ENCODE data around the gene ZNF429.

Gene ZNF429

DNA sequence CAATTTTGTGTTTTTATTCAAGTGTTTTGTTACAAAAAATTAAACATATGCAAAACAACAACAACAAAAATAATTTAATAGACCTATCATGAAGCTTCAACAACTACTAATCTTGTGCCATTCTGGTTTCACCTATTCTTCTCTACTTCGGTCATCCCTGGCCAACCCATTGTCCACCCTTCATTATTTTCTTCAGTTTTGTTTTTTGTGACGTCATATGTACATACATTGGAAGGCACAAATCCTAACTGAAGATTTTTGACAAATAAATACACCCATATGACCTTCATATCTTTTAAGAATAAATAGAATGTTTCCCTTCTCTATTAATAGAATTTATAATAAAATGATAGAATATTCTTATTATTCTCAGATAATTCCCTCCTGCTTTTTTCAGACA is 69.2 kb downstream of the ZNF429 start:
- Histone ChIP-seq H3K27me3 (ENCODE audit: insufficient read depth, low read depth) (no peaks in the 10 kb centered on the region), H4K20me1 (ENCODE audit: insufficient read depth) (no peaks in the 10 kb centered on the region), H3K9ac (no peak overlapping the region), H3K27ac (no peak overlapping the region), H3K79me2 (ENCODE audit: insufficient read depth, low read depth) (no peaks in the 10 kb centered on the region), H3K36me3 (ENCODE audit: insufficient read depth) (no peaks in the 10 kb centered on the region), H3K4me1 (ENCODE audit: low read depth, poor library complexity, severe bottlenecking) (no peaks in the 10 kb centered on the region), H2AFZ (ENCODE audit: low read depth) (no peak overlapping the region), H3K4me2 (no peak overlapping the region), H3K4me3 (IDR thresholded peaks at IDR 0.05; ENCODE audit: insufficient read depth, low read depth, low read length) (no peak overlapping the region)
- TF ChIP-seq, protein P1, sequence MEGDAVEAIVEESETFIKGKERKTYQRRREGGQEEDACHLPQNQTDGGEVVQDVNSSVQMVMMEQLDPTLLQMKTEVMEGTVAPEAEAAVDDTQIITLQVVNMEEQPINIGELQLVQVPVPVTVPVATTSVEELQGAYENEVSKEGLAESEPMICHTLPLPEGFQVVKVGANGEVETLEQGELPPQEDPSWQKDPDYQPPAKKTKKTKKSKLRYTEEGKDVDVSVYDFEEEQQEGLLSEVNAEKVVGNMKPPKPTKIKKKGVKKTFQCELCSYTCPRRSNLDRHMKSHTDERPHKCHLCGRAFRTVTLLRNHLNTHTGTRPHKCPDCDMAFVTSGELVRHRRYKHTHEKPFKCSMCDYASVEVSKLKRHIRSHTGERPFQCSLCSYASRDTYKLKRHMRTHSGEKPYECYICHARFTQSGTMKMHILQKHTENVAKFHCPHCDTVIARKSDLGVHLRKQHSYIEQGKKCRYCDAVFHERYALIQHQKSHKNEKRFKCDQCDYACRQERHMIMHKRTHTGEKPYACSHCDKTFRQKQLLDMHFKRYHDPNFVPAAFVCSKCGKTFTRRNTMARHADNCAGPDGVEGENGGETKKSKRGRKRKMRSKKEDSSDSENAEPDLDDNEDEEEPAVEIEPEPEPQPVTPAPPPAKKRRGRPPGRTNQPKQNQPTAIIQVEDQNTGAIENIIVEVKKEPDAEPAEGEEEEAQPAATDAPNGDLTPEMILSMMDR (conservative IDR thresholded peaks at IDR 0.05; ENCODE audit: low read depth, low read length): no peak

DNA sequence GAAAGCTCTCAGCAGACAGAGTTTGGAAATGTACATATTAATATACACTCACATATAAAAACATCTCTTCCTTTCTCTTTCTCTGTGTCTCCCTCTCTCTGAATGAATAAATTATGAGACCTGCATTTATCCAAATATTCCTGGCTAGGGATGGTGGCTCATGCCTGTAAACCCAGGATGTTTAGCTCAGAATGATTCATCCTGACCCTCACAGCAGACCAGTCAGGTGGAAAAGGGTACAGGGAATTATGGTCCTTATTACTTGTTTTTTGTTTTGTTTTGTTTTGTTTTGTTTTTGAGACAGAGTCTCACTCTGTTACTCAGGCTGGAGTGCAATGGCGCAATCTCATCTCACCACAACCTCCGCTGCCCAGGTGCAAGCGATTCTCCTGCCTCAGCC is 71.1 kb downstream of the ZNF429 start:
- no peaks in the 10 kb centered on the region for H3K4me1 ChIP-seq (ENCODE audit: low read depth, poor library complexity, severe bottlenecking)
- H2AFZ ChIP-seq (ENCODE audit: low read depth): no peak overlapping the region
- no peaks in the 10 kb centered on the region for H4K20me1 ChIP-seq (ENCODE audit: insufficient read depth)
- TF ChIP-seq, protein P1 (conservative IDR thresholded peaks at IDR 0.05; ENCODE audit: low read depth, low read length): no peak
- H3K36me3 ChIP-seq (ENCODE audit: insufficient read depth): no peaks in the 10 kb centered on the region
- no peak overlapping the region for H3K4me2 ChIP-seq
- no peak overlapping the region for H3K9ac ChIP-seq
- no peak overlapping the region for H3K4me3 ChIP-seq (IDR thresholded peaks at IDR 0.05; ENCODE audit: insufficient read depth, low read depth, low read length)
- no peaks in the 10 kb centered on the region for H3K79me2 ChIP-seq (ENCODE audit: insufficient read depth, low read depth)
- no peaks in the 10 kb centered on the region for H3K27me3 ChIP-seq (ENCODE audit: insufficient read depth, low read depth)
- H3K27ac ChIP-seq: no peak overlapping the region

DNA sequence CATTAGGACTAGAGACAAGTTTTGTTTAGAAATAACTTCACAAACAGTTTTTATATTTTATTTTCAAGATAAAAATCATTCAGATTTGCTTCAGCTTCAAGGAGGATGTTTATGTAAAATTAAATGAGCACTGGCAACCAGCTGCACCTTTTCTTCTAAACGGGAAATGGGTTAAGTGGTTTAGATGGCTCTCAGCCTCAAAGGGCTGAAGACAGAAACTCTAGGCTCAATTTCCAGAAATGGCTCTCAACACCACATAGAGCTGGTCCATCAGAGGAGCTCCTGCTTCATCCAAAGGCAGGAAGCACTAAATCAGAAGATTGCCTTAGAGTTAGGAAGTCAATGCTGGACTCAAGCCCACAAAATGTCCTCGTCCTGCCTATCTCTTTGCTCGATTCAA is 74.7 kb downstream of the ZNF429 start:
- Histone ChIP-seq H3K9ac (no peak overlapping the region), H3K79me2 (ENCODE audit: insufficient read depth, low read depth) (no peaks in the 10 kb centered on the region), H3K27me3 (ENCODE audit: insufficient read depth, low read depth) (no peaks in the 10 kb centered on the region), H3K36me3 (ENCODE audit: insufficient read depth) (no peaks in the 10 kb centered on the region), H3K4me3 (IDR thresholded peaks at IDR 0.05; ENCODE audit: insufficient read depth, low read depth, low read length) (no peak overlapping the region), H2AFZ (ENCODE audit: low read depth) (no peak overlapping the region), H3K4me1 (ENCODE audit: low read depth, poor library complexity, severe bottlenecking) (no peaks in the 10 kb centered on the region), H4K20me1 (ENCODE audit: insufficient read depth) (no peaks in the 10 kb centered on the region), H3K27ac (no peak overlapping the region), H3K4me2 (no peak overlapping the region)
- TF ChIP-seq, protein P1 (conservative IDR thresholded peaks at IDR 0.05; ENCODE audit: low read depth, low read length): no peak

DNA sequence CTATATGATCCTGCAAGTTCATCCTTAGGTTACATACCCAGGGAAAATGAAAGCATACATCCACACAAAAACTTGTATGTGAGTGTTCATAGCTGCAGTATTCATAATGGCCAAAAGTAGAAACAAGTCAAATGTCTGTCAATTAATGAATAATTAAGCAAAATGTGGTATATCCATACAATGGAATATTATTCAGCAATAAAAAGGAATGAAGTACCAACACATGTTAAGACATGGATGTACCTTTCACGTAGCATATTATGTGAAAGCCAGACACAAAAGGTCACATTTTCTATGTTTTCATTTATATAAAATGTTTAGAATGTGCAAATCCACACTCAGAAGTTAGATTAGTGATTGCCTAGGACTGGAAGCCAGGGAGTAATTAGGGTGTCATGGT is 75.4 kb downstream of the ZNF429 start:
- H3K4me3 ChIP-seq (IDR thresholded peaks at IDR 0.05; ENCODE audit: insufficient read depth, low read depth, low read length): no peak overlapping the region
- H2AFZ ChIP-seq (ENCODE audit: low read depth): no peak overlapping the region
- no peak overlapping the region for H3K27ac ChIP-seq
- H3K4me2 ChIP-seq: no peak overlapping the region
- TF ChIP-seq, protein P1 (conservative IDR thresholded peaks at IDR 0.05; ENCODE audit: low read depth, low read length): no peak
- no peaks in the 10 kb centered on the region for H3K36me3 ChIP-seq (ENCODE audit: insufficient read depth)
- H3K79me2 ChIP-seq (ENCODE audit: insufficient read depth, low read depth): no peaks in the 10 kb centered on the region
- no peaks in the 10 kb centered on the region for H3K4me1 ChIP-seq (ENCODE audit: low read depth, poor library complexity, severe bottlenecking)
- H3K9ac ChIP-seq: no peak overlapping the region
- no peaks in the 10 kb centered on the region for H4K20me1 ChIP-seq (ENCODE audit: insufficient read depth)
- no peaks in the 10 kb centered on the region for H3K27me3 ChIP-seq (ENCODE audit: insufficient read depth, low read depth)

All from KMS-11 (cell line).